D721Med (cell line): ENCODE data around the gene RBM19.

Source experiments
- DNase-seq: peaks from one replicate; pipeline ENCODE4 v3.0.0; 2011; ENCODE audit warnings: low spot score; ENCODE audit not compliant: insufficient read length
- FAIRE-seq: peaks from 2 replicates; lab custom pipeline; 2011; peaks lifted over from hg19 to GRCh38; lab: Jason Lieb, UNC
- TF ChIP-seq, protein P1 (sequence below): IDR thresholded peaks from 2 replicates; pipeline ENCODE4 v1.5.1; 2012; ENCODE audit warnings: mild to moderate bottlenecking, control low read depth; ENCODE audit not compliant: insufficient read depth; ENCODE audit errors: missing control alignments

RBM19 gene

DNA sequence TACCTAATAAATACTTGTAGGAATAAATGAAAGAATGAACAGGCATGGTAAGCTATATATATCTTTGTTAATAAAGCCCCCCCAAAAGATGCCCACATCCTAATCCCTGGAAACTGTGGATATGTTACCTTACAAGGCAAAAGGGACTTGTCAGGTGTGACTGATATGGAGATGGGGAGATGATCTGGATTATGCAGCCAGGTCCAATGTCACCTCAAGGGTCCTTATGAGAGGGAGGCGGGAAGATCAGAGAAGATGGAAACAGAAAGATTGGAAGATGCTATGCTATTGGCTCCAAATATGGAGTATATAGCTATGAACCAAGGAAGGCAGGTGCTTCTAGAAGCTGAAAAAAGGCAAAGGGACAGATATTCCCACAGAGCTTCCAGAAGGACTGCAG lies 3.4 kb downstream of the RBM19 start:
- FAIRE-seq = no peak
- TF ChIP-seq, protein P1, sequence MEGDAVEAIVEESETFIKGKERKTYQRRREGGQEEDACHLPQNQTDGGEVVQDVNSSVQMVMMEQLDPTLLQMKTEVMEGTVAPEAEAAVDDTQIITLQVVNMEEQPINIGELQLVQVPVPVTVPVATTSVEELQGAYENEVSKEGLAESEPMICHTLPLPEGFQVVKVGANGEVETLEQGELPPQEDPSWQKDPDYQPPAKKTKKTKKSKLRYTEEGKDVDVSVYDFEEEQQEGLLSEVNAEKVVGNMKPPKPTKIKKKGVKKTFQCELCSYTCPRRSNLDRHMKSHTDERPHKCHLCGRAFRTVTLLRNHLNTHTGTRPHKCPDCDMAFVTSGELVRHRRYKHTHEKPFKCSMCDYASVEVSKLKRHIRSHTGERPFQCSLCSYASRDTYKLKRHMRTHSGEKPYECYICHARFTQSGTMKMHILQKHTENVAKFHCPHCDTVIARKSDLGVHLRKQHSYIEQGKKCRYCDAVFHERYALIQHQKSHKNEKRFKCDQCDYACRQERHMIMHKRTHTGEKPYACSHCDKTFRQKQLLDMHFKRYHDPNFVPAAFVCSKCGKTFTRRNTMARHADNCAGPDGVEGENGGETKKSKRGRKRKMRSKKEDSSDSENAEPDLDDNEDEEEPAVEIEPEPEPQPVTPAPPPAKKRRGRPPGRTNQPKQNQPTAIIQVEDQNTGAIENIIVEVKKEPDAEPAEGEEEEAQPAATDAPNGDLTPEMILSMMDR = no peak
- no peak for DNase-seq

DNA sequence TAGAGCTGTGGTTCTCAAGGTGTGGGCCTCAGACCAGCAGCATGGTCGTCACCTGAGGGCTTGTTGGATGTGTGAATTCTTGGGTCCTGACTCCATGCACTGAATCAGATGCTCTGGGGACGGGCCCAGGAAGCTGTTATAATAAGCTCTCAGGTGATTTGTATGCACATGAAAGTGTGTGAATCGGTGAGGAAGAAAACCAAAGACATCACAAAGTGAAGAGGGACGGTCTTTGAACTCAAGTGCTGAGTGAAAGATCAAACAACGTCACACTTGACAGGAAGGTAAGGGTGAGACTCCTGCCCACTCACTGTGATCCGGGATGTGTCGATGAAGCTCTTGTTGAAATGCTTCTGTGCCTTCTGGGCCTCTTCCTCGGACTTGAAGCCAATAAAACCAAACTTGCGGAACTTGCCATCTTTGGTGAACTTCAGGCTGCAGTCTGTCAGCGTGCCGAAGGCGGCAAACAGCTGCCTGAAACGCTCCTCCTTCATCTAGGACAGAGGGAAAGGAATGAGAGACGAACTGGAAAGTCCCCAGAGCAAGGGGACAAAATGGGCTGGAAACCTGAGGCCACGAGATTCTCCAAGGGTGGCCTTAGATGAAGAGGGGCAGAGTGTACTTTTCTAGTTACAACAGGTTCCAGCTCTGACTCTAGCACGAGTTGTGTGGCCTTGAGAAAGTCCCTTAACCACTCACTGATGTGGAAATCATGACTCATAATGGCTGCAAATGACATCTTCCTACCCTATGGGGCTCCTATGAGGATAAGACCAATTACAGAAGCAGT lies 4.0 kb downstream of the RBM19 start:
- TF ChIP-seq, protein P1 = no peak
- DNase-seq = no peak
- no peak for FAIRE-seq

DNA sequence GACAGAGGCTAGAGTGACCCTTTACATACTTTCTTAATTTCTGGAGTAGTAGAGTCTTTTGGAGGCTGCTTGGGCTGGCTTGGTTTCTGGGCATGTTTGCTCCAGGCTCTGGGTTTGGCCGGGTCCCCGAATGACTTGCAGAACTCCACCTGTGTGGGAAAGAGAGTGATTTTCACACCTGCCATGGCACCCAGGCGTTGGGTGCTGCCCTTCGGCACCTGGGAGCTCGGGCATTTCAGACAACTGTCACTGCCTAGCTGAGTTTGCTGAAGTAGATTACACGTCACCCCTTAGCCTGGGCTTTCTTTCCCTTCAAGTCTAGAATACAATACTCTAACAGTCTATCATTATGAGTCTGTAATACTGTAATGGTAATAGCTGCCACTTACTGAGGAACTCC lies 6.1 kb downstream of the RBM19 start:
- no peak for DNase-seq
- no peak for FAIRE-seq
- TF ChIP-seq, protein P1 = no peak

GRCh38 chr12:113959096-113959495 lies 7.0 kb downstream of the RBM19 start:
- FAIRE-seq = no peak

GRCh38 chr12:113958108-113958507 lies 8.0 kb downstream of the RBM19 start:
- FAIRE-seq (no peak), DNase-seq (no peak)
- TF ChIP-seq, protein P1 = no peak

More at GRCh38 chr12:113959096-113959495, 7.0 kb downstream of the RBM19 start:
- TF ChIP-seq, protein P1 = no peak
- no peak for DNase-seq

- FAIRE-seq = no peak
- no peak for DNase-seq
- TF ChIP-seq, protein P1 = no peak
Observed at GRCh38 chr12:113957627-113958026, 8.5 kb downstream of the RBM19 start.
